HG02610 (cell line): ENCODE results near the gene SDC4.

Experiments used
- ATAC-seq: cut with Tn5 transposase; IDR thresholded peaks from one replicate; pipeline ENCODE4 v1.9.1; 2021; ENCODE audit warnings: mild to moderate bottlenecking, moderate library complexity; ENCODE audit not compliant: unreplicated experiment

Gene SDC4

DNA sequence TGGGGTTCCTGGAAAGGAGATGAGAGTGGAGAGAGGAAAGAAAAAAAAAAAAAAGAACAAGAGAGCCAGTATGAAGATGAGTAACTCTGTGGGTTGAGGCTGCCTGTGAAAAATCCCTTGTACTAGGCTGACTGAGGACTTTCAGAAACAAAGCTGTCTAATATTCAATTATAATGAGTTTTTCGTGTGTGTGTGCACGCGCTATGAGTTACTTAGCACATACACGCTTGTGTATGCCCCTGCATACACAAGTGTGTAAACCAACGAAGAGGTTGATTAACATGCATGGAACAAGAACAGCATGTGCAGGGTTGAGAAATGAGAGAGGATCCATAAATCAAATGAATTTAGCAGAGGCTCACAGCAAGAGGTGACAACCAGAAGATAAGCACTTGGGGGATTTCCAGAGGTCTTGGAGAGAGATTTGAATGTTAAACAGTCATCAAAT lies 46.4 kb downstream of the SDC4 start:
- no peak for ATAC-seq

DNA sequence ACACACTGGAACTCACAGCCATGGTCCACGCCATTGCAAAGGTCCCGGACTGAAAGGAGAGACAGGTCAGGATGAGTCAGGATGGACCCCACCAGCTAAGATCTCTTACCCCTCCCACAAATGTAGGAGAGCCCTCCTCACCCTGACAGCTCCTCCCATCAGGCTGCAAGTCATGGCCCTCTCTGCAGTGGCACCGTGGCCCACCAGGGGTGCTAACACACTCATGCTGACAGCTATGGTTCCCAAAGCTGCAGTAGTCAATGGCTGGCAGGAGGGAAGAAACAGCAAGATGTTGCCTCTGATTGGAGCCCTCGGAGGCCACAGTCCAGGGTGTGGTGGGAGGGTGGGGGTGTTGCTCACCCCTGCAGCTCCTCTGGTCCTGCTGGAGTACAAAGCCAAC lies 47.3 kb downstream of the SDC4 start:
- no peak for ATAC-seq

DNA sequence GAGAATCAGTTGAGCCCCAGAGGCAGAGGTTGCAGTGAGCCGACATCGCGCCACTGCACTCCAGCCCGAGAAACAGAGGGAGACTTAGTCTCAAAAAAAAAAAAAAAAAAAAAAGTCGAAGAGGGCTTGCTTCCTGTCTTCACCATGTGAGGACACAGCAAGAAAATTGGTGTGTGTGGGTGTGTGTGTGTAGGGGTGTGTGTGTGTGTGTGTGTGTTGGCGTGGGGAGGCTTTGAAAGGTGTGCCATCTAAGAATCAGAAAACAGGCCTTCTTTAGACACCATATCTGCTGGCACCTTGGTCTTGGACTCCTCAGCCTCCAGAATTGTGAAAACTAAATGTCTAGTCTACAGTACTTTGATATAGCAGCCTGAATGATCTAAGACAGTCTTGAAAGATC lies 48.4 kb downstream of the SDC4 start:
- ATAC-seq: no peak

DNA sequence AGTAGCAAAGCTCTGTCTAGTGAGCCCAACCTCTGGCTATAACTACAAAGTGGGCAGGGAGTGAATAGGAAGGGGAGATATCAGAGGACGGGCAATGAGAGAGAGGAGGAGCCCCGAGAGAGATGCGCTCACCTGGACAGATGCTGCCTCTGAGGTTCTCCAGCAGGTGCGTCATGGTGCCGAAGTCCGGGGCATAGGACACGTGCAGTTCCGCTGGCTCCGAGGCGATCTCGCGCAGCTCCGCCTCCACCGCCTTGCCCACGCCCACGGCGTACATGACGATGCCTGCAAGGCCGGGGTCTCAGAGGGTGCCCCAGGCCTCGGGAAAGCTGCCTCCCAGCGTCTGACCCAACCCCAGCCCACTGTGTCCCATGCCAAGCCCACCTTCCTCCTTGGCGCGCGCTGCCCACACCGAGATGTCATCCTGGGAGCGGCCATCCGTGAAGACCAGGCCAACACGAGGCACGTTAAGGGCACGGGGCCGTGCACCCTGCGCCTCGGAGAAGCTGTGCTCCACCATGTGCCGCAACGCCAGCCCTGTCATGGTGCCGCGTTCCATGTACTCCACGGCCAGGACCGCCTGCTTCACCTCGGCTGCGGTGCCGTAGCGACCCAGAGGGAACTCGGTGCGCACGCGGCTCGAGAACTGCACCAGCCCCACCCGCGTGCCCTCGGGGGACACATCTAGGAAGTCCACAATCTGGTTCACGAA lies 50.3 kb downstream of the SDC4 start:
- no peak for ATAC-seq

DNA sequence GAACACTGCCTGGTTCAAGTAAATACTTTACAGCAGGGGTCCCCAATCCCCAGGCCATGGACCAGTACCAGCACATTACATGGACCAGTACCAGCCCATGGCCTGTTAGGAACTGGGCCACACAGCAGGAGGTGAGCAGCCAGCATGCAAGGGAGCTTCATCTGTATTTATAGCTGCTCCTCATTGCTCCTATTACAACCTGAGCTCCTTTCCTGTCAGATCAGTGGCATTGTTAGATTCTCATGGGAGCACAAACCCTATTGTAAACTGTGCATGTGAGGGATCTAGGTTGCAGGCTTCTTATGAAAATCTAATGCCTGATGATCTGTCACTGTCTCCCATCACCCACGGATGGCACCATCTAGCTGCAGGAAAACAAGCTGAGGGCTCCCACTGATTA lies 53.6 kb downstream of the SDC4 start:
- ATAC-seq: no peak

DNA sequence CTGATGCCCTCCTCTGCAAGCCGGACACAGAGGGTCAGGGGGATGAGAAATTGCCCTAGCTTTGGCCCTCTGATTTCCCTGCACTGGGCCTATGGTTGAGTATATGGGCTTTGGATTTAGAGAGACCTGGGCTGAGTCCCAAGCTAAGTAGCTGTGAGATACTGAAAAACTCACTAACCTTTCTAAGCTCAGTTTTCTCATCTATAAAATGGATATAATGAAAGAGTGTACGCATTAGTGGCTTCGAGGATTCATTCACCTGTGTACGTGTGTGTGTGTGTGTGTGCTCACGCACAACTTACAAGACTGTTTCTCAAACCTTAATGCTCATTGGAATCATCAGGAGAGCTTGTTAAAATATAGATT lies 54.2 kb downstream of the SDC4 start:
- no peak for ATAC-seq

DNA sequence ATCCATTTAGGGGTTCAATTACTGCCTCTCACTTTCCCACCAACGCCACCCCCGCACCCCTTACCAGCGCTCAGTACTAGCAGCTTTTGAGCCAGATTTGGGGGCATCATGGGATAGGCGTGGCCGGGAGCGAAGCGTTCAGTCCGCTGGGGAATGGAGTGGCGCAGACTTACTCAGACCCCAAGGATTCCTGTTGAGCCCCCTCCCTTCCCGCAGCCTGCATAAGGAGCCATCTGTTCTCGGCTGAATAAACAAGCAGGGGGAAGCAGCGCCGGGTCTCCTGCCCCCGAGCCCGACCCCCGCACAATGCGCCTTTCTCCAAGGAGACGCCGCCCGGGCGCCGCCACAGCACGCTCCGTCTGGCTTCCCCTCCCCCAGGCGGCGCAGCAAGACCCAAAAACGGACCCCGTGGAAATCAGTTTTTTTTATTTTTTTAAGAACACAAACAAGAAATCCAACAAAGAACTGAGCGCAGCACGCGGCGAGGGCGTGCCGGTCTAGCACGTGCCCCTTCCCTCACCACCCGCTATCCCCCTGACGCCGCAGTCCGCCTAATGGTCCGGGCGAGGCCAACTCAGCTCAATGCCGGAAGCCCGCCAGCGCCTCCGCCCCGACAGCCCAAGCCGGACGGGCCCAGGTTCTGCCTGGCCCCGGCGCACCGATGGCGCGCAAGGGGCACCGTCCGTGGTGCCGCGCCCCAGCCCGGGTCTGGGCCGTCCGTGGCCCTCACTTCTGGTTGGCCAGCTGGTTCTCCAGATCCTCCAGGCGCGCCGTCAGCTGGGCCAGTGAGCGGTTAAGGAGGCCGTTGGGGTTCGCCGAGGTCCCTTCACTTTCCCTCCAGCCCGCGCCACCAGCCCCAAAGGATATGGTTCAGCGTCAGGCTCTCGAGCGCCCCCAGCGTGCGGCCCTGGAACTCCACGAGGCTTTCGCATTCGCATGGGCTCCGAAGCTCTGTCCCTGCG lies 54.9 kb downstream of the SDC4 start:
- no peak for ATAC-seq

DNA sequence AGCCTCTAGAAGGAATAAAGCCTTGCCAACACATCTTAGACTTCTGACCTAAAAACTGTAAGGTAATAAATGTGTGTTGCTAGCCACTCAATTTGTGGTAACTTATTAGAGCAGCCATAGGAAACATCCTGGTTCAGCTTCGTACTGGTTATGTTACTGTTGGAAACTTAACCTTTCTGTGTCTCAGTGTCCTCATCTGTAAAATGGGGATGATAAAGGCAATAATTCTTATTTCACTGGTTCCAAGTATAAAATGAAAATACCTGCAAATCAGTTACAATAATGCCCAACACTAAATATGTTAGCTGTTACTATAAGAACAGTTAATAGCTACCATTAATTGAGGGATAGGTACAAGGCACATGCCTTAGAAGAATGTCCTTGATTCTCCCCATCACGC lies 55.9 kb downstream of the SDC4 start:
- ATAC-seq: no peak

DNA sequence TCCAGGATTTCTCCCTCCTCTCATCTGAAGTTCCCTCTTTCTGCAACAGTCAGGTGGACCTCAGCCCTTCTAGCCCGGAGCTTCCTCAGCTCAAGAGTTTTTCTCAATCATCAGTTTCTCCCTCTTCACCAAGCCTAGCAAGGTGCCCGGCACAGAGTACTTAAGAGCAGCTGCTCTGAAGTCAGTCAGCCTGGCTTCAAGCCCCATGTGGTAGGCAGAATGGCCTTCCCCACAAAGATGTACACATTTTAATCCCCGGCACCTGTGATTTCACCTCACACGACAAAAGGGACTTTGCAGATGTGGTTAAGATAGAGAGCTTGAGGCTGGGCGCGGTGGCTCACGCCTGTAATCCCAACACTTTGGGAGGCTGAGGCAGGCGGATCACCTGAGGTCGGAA lies 56.7 kb downstream of the SDC4 start:
- no peak for ATAC-seq

DNA sequence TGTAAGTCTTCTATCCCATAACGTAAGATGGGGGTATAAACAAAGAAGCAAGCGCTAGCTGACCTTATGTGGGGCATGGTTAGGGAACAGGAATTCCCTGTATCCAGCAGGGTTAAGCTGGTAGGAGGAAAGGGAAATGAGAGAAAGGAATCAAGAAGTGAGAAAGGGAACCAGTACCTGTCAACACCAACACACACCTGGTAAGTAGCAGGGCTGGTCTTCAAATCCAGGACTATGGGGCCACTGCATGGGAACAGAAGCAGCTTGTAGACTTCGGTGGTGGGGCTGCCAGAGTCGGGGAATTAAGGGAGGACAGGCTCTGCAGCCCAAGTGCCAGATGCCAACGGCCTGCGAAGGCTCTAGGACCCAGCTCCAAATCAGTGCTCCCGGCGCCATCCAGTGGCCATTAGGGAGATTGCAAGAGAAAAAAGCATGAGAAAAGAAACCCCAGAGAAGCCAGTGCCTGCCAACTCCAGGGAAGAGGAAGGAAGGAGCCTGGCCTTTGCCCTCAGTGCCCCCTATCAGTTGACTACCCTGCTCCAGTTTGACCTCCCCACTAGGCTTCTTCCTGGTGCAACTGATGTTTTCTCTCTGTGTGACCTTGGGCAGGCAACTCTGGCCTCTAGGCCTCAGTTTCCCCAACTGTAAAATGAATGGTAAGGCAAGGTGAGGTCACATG lies 57.4 kb downstream of the SDC4 start:
- no peak for ATAC-seq

DNA sequence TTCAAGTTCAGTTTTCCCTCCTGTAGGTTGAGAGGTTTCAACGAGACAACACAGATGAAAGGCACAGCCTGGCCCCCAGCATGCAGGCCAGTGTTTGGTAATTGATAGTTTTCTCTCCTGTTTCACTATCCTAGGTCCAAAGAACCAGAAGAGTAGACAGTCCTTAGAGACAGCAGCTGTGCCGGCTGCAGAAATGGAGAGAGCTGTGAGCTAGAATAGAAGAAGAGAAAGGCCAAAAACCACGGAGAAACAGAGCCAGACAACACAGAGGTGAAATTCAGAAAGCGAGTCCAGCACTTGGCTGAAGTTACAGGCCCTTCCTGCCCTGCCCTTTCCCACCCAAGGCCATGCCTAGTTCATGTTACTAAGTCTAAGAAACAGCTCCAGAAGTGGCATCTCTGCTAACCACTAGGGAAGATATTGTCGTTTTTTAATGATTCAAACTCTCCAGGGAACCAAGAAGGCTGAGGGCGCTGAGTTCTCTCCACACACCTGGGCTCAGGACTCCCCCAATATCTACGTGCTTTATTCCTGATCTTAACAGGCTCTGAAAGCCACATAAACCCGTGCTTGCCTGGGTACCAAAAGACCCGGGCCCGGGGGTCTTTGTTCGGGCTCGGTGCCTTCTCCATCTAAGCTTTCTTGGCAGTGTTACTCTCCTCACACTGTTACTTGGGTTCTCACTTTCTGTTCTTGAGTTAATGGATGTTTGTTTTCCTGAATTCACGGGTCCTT lies 58.1 kb downstream of the SDC4 start:
- no peak for ATAC-seq

DNA sequence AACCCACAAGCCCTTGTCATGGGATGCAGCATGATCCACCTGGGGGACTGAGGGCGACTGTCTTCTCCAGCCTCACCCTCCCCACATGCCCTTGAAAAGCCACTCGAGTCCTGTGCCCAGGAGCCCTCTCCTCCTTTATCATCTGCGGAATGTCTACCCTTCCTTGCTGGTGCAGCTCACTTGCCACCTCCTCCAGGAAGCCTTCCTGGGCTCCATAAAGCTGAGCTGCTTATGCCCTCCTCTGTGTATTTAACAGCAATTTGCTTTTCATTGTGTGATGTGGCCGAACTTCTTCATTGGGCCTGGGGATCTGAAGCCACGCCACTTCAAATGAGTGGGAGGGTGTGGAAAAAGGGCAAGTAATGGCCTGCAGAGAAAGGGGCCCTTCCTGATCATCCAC lies 59.4 kb downstream of the SDC4 start:
- no peak for ATAC-seq

DNA sequence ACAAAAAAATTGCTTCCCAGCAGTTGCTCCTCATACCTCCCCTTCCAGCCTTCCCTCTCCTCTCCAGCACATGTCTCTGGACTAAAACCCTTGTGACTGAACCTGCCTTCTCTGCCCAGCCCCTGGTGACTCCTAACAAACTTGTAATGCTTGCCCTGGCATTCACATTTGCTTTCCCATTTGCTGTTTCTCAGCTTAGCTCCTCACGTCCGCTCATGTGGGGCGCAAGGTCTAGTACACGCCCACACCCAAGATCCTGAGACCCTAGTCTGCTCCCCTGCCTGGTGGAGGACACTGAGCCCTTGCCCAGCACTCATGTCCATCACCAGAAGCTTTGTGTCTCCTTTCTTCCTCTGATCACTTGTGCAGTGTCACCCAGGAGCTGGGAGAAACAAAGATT lies 59.8 kb downstream of the SDC4 start:
- no peak for ATAC-seq

DNA sequence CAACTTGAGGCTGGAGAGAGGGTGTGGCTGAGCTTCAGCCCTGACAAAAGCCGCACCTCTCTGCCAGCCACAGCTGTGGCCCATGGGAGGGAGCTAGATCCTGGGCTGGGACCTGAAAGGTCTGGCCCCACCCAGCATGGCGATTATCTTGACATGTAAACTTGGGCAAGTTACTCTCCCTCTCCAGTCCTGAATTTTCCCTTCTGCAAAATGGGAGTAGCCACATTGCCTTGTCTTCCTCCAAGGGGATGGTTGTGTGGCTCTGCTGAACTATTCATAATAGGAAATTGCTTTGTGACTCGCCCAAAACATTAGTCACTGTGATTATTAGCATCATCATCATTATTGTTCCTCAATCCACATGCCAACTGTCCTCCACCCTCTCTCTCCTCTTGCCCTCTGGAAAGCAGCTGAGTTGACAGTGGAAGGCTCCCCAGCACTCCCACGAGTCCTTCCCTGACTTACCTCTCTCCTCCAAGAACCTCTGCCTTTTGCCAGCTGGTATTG lies 64.6 kb downstream of the SDC4 start:
- ATAC-seq: no peak

DNA sequence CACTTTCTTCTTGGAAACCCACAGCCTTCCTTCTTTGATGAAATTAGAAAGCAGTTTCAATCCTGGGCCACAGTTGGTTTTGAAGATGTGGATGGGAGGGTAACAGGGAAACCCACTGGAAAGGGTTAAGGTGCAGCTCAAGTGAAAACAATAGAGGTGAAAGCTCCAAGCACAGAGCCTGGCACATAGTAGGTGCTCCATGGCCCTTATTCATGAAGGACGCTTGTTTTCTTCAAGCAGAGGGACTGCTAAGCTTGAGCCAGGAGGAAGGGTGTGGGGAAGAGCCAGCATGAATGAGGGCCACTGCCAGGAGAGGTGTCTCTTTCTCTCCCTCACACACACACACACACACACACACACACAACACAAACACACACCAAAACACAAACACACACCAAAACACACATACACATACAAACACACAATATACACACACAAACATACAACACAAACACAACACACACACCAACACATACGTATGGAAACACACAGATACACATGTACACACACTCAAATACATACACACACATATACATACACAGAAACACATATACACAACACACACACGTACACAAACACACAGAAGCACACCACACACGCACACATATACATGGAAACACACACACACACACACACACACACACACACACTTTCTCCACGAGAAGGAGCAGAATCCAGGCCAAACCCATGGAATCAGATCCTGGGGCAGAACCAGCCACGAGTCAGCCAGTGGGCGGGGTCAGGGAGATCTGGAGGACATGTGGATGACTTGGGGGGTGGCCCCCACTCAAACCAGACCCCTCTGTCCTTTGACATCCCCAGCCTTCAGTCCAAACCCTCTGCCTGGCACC lies 65.3 kb downstream of the SDC4 start:
- no peak for ATAC-seq

DNA sequence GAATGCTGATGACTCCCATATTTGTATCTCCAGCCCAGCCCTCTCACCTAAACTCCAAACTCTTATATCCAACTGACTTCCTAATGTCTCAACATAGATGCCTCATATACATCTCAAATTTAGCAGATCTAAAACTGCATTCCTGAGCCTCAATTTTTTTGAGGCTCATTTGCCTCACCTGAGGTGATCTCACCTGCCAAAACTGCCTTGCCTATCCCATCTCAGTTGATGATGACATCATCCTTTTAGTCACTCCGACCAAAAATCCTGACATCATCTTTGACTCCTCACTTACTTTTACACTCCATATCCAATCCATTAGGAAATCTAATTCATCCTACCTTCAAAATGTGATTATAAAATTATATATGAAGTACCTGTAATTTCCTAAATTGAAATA lies 68.2 kb downstream of the SDC4 start:
- no peak for ATAC-seq

DNA sequence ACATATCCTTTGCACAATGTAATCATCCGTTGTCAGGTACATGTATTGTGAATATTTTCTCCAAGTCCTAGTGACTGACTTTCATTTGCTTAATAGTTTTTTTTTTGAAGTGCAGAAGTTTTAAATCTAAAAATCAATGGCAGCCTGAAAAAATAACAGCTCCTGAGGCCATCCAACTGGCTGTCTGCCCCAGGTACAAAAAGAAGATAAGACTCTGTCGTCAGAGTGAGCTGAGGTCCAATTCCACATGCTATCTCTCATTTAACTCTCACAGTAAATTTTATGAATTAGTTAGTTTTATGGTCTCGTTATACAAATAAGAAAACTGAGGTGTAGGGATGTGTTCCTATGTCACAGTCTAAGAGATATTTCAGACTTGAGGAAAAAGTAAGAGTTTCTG lies 72.9 kb downstream of the SDC4 start:
- no peak for ATAC-seq
